GM23338 (cell line): ENCODE measurements around the gene MRPL20. TPM values are rescaled to one million over a fixed set of nuclear protein-coding genes. Genes with fewer than 3 reads are reported as not detected.

Source experiments
- ATAC-seq: fragments of 200-7000 bp; cut with Tn5 transposase; 3 replicates; pipeline ENCODE4 v1.9.1; 2020
- DNase-seq: peaks from one replicate; pipeline ENCODE4 v3.0.0-alpha.2; 2015; ENCODE audit warnings: low spot score
- H2AFZ ChIP-seq: fragments of 200-600 bp; sonication (generic); 2 replicates; pipeline ENCODE4 v1.8.0; 2016; ENCODE audit warnings: antibody characterized with exemption, mild to moderate bottlenecking, moderate library complexity
- H3F3A ChIP-seq: fragments of 200-600 bp; sonication (generic); replicated peaks from 2 replicates; pipeline ENCODE4 v1.8.0; 2017; ENCODE audit warnings: antibody characterized with exemption, mixed run types, low read depth
- H3K27ac ChIP-seq: fragments of 200-600 bp; sonication (generic); 2 replicates; pipeline ENCODE4 v1.6.1; 2016; ENCODE audit warnings: low read depth
- H3K27me3 ChIP-seq: fragments of 200-600 bp; sonication (generic); 2 replicates; pipeline ENCODE4 v1.8.0; 2016; ENCODE audit warnings: mild to moderate bottlenecking, mixed run types, moderate library complexity; ENCODE audit not compliant: insufficient read depth
- H3K36me3 ChIP-seq: fragments of 200-600 bp; sonication (generic); 2 replicates; pipeline ENCODE4 v1.8.0; 2016; ENCODE audit warnings: mild to moderate bottlenecking; ENCODE audit not compliant: insufficient read depth
- H3K4me1 ChIP-seq: fragments of 200-600 bp; sonication (generic); 2 replicates; pipeline ENCODE4 v1.8.0; 2016; ENCODE audit warnings: mild to moderate bottlenecking, moderate library complexity; ENCODE audit not compliant: insufficient read depth
- H3K4me2 ChIP-seq: fragments of 200-600 bp; sonication (generic); 2 replicates; pipeline ENCODE4 v1.7.1; 2017; ENCODE audit warnings: mixed run types
- H3K4me3 ChIP-seq: fragments of 200-600 bp; sonication (generic); 2 replicates; pipeline ENCODE4 v1.6.1; 2016; ENCODE audit warnings: mixed run types
- H3K79me2 ChIP-seq: fragments of 200-600 bp; sonication (generic); replicated peaks from 2 replicates; pipeline ENCODE4 v1.8.0; 2017; ENCODE audit warnings: mild to moderate bottlenecking; ENCODE audit not compliant: insufficient read depth
- H3K9me2 ChIP-seq: fragments of 200-600 bp; sonication (generic); 2 replicates; pipeline ENCODE4 v1.8.0; 2017; ENCODE audit not compliant: insufficient read depth
- H4K20me1 ChIP-seq: fragments of 200-600 bp; sonication (generic); replicated peaks from 2 replicates; pipeline ENCODE4 v1.8.0; 2017; ENCODE audit warnings: mild to moderate bottlenecking; ENCODE audit not compliant: insufficient read depth
- H3K27ac Mint-ChIP-seq: 2 replicates; pipeline ENCODE4 v1.8.0; 2020; ENCODE audit warnings: inconsistent platforms, mild to moderate bottlenecking, moderate library complexity, mixed read lengths
- H3K27me3 Mint-ChIP-seq: 3 replicates; pipeline ENCODE4 v1.8.0; 2022; ENCODE audit warnings: low read depth, mild to moderate bottlenecking, moderate library complexity, mixed read lengths, inconsistent platforms; ENCODE audit not compliant: insufficient read depth, poor library complexity
- H3K36me3 Mint-ChIP-seq: 3 replicates; pipeline ENCODE4 v1.8.0; 2021; ENCODE audit warnings: low read depth, mild to moderate bottlenecking, inconsistent platforms, moderate library complexity, mixed read lengths
- H3K4me1 Mint-ChIP-seq: 3 replicates; pipeline ENCODE4 v1.8.0; 2020; ENCODE audit warnings: mild to moderate bottlenecking, inconsistent platforms, mixed read lengths
- H3K4me3 Mint-ChIP-seq: 3 replicates; pipeline ENCODE4 v1.8.0; 2021; ENCODE audit warnings: moderate library complexity, mild to moderate bottlenecking, inconsistent platforms, mixed read lengths
- H3K9me3 Mint-ChIP-seq: 3 replicates; pipeline ENCODE4 v1.8.0; 2020; ENCODE audit warnings: moderate library complexity, mild to moderate bottlenecking, inconsistent platforms, mixed read lengths
- CREB1 ChIP-seq: fragments of 250-450 bp; sonication (Bioruptor Pico); IDR thresholded peaks from 2 replicates; pipeline ENCODE4 v1.5.0; 2020; ENCODE audit warnings: low read depth, mild to moderate bottlenecking, moderate library complexity
- EZH2 ChIP-seq: fragments of 200-600 bp; sonication (generic); IDR thresholded peaks from one replicate; pipeline ENCODE4 v1.8.0; 2017; ENCODE audit warnings: antibody characterized with exemption, mild to moderate bottlenecking, low read depth; ENCODE audit not compliant: unreplicated experiment
- EZH2phosphoT487 ChIP-seq: fragments of 200-600 bp; sonication (generic); IDR thresholded peaks from one replicate; pipeline ENCODE4 v1.8.1; 2018; ENCODE audit warnings: antibody characterized with exemption; ENCODE audit not compliant: unreplicated experiment
- JUNB ChIP-seq: IDR thresholded peaks from one replicate; pipeline ENCODE4 v1.6.1; 2016; ENCODE audit warnings: antibody characterized with exemption; ENCODE audit not compliant: unreplicated experiment
- STAT1 ChIP-seq: IDR thresholded peaks from one replicate; pipeline ENCODE4 v1.6.1; 2016; ENCODE audit warnings: antibody characterized with exemption; ENCODE audit not compliant: unreplicated experiment
- ZNF114 ChIP-seq: fragments of 250-450 bp; sonication (Bioruptor Pico); IDR thresholded peaks from 2 replicates; pipeline ENCODE4 v1.5.0; 2020; ENCODE audit warnings: mild to moderate bottlenecking, moderate library complexity
- polyA plus RNA-seq: library from polyadenylated mRNA; unstranded; fragments of >200 nt; fragmentation: Nextera tagmentation; extraction: Ambion mirVana; gene quantifications from 2 replicates; pipeline ENCODE4 v1.2.1, GENCODE V29; 2016
- total RNA-seq: library from RNA; depleted of rRNA; stranded (reverse); fragments of >200 nt; shearing (Covaris generic); gene quantifications from 2 replicates; pipeline ENCODE4 v1.2.3, GENCODE V29; 2014
- TF ChIP-seq, protein P1 (sequence below), 2 experiments: fragments of 200-600 bp in 1 of 2; sonication (generic) in 1 of 2; conservative IDR thresholded peaks; 2 replicates each; pipeline versions ENCODE4 v1.5.1 to v1.6.1; 2016 to 2017; ENCODE audit warnings: antibody characterized with exemption in 2 of 2, low read depth in 2 of 2, mild to moderate bottlenecking in 2 of 2, moderate library complexity in 1 of 2
- TF ChIP-seq, protein P2 (sequence below): IDR thresholded peaks from one replicate; pipeline ENCODE4 v1.6.1; 2018; ENCODE audit warnings: antibody characterized with exemption; ENCODE audit not compliant: unreplicated experiment
- TF ChIP-seq, protein P3 (sequence below): fragments of 250-450 bp; sonication (Bioruptor Pico); IDR thresholded peaks from 2 replicates; pipeline ENCODE4 v1.5.0; 2020; ENCODE audit warnings: mild to moderate bottlenecking, moderate library complexity

MRPL20 gene
- total and polyA plus RNA-seq, 2 experiments from 2014 or later: 173 to 319 TPM

DNA sequence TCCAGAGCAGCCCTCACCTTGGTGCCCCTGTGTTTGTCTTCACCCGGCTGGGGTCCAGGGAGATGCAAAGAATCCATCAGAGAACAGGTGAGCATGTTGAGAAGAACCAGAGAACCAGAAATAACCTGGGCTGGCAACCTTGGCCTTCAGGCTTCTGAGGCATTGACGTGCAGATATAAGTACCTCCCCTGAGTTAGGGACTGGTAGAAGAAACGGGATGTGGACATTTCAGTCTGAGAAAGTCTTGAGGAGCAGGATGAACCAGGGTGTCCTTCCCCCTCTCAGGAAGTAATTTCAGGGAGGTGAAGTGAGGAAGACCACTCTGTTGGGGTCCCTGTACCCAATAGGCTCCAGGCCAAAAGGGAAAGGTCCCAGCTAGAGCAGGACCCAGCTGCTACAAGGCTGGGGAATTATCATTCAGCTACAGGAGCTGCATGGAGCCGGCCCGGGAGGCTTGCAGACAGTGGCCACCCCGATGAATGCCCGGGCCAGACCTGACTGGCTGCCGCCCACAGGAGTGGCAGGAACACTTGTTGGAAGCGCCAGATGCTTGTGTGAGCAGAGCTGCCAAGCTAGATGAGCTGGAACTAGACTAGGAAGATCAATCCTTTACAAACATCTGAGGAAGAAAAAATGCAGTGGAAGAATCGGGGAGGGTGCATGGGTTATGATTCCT is 30.4 kb downstream of the MRPL20 start (continued):
- TF ChIP-seq, protein P1, sequence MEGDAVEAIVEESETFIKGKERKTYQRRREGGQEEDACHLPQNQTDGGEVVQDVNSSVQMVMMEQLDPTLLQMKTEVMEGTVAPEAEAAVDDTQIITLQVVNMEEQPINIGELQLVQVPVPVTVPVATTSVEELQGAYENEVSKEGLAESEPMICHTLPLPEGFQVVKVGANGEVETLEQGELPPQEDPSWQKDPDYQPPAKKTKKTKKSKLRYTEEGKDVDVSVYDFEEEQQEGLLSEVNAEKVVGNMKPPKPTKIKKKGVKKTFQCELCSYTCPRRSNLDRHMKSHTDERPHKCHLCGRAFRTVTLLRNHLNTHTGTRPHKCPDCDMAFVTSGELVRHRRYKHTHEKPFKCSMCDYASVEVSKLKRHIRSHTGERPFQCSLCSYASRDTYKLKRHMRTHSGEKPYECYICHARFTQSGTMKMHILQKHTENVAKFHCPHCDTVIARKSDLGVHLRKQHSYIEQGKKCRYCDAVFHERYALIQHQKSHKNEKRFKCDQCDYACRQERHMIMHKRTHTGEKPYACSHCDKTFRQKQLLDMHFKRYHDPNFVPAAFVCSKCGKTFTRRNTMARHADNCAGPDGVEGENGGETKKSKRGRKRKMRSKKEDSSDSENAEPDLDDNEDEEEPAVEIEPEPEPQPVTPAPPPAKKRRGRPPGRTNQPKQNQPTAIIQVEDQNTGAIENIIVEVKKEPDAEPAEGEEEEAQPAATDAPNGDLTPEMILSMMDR (conservative IDR thresholded peaks at IDR 0.05; ENCODE audit: low read depth in 2 of 2): no peak
- no peak for TF ChIP-seq ZNF114
- TF ChIP-seq EZH2: no peak
- no peak for TF ChIP-seq STAT1

DNA sequence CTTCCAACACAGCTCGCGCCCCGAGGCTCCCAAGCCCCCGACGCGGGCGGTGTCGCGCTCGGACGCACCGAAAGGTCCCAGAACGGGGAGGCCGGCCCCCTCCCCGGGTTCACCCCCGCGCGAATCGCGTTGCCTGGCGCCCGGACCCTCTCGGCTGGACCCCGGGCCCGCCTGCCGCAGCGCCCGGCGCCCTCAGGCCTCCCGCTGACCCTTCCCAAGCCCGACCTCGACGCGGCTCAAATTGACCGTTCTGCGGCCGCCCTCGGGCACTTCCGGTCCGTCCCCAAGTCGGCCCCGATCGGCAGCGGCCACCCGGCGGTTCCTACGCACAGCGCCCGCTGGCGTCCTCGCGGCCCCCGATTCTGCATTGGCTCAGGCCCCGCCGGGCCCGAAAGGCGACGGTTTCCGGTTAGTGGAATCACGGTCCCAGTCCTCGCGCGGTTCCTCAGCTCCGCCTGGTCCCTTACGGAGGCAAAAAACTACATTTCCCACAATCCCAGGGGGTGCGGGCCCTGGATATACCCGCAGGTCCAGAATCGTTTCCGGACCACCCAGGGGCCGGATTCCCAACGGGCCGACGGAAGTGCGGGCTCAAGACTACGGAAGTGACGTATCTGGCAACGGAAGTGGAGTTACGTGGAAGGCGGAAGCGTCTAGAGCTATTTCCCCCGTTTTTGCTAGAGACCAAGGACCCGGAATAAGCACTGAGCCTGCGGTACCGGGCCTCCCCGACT is 32.0 kb downstream of the MRPL20 start, which contains the start of gene AURKAIP1:
Gene AURKAIP1, minus strand, starts transcription at position 279 of the 734 bp plus-strand sequence. CDS start 451 bp downstream, outside the sequence.
- Histone ChIP-seq H3K9me2 (no peaks in the 10 kb centered on the region), H3K79me2 (peaks cover 21% of the 10 kb centered on the region), H3K36me3 (no peaks in the 10 kb centered on the region), H4K20me1 (peaks cover 12% of the 10 kb centered on the region), H3K4me1 (peaks cover 9% of the 10 kb centered on the region), H3K4me2 (peak within 1 kb of the TSS; percentile 88), H2AFZ (no peak within 1 kb of the TSS), H3K4me3 (peak within 1 kb of the TSS; percentile 96), H3F3A (peaks cover 19% of the 10 kb centered on the region), H3K27me3 (no peaks in the 10 kb centered on the region), H3K27ac (peak within 1 kb of the TSS; percentile 94)
- ATAC-seq: peak; percentile 87
- H3K27me3 Mint-ChIP-seq: peaks cover 5% of the 10 kb centered on the region
- H3K36me3 Mint-ChIP-seq: peaks cover 9% of the 10 kb centered on the region; the same call in 2 of the 3 replicates
- peaks cover 7% of the 10 kb centered on the region for H3K4me1 Mint-ChIP-seq
- peak; percentile 100 for DNase-seq
- H3K4me3 Mint-ChIP-seq: peak within 1 kb of the TSS; percentile 90
- H3K27ac Mint-ChIP-seq: peak within 1 kb of the TSS; percentile 98
- no peaks in the 10 kb centered on the region; the same call in 2 of the 3 replicates for H3K9me3 Mint-ChIP-seq
- TF ChIP-seq JUNB: no peak
- TF ChIP-seq ZNF114: peak; percentile 82; the same call in 1 of the 2 replicates
- peak; percentile 93 for TF ChIP-seq CREB1
- TF ChIP-seq EZH2phosphoT487: no peak
- TF ChIP-seq, protein P2, sequence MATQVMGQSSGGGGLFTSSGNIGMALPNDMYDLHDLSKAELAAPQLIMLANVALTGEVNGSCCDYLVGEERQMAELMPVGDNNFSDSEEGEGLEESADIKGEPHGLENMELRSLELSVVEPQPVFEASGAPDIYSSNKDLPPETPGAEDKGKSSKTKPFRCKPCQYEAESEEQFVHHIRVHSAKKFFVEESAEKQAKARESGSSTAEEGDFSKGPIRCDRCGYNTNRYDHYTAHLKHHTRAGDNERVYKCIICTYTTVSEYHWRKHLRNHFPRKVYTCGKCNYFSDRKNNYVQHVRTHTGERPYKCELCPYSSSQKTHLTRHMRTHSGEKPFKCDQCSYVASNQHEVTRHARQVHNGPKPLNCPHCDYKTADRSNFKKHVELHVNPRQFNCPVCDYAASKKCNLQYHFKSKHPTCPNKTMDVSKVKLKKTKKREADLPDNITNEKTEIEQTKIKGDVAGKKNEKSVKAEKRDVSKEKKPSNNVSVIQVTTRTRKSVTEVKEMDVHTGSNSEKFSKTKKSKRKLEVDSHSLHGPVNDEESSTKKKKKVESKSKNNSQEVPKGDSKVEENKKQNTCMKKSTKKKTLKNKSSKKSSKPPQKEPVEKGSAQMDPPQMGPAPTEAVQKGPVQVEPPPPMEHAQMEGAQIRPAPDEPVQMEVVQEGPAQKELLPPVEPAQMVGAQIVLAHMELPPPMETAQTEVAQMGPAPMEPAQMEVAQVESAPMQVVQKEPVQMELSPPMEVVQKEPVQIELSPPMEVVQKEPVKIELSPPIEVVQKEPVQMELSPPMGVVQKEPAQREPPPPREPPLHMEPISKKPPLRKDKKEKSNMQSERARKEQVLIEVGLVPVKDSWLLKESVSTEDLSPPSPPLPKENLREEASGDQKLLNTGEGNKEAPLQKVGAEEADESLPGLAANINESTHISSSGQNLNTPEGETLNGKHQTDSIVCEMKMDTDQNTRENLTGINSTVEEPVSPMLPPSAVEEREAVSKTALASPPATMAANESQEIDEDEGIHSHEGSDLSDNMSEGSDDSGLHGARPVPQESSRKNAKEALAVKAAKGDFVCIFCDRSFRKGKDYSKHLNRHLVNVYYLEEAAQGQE: no peak
- no peak for TF ChIP-seq EZH2
- peak; percentile 52 for TF ChIP-seq STAT1
- TF ChIP-seq, protein P3, sequence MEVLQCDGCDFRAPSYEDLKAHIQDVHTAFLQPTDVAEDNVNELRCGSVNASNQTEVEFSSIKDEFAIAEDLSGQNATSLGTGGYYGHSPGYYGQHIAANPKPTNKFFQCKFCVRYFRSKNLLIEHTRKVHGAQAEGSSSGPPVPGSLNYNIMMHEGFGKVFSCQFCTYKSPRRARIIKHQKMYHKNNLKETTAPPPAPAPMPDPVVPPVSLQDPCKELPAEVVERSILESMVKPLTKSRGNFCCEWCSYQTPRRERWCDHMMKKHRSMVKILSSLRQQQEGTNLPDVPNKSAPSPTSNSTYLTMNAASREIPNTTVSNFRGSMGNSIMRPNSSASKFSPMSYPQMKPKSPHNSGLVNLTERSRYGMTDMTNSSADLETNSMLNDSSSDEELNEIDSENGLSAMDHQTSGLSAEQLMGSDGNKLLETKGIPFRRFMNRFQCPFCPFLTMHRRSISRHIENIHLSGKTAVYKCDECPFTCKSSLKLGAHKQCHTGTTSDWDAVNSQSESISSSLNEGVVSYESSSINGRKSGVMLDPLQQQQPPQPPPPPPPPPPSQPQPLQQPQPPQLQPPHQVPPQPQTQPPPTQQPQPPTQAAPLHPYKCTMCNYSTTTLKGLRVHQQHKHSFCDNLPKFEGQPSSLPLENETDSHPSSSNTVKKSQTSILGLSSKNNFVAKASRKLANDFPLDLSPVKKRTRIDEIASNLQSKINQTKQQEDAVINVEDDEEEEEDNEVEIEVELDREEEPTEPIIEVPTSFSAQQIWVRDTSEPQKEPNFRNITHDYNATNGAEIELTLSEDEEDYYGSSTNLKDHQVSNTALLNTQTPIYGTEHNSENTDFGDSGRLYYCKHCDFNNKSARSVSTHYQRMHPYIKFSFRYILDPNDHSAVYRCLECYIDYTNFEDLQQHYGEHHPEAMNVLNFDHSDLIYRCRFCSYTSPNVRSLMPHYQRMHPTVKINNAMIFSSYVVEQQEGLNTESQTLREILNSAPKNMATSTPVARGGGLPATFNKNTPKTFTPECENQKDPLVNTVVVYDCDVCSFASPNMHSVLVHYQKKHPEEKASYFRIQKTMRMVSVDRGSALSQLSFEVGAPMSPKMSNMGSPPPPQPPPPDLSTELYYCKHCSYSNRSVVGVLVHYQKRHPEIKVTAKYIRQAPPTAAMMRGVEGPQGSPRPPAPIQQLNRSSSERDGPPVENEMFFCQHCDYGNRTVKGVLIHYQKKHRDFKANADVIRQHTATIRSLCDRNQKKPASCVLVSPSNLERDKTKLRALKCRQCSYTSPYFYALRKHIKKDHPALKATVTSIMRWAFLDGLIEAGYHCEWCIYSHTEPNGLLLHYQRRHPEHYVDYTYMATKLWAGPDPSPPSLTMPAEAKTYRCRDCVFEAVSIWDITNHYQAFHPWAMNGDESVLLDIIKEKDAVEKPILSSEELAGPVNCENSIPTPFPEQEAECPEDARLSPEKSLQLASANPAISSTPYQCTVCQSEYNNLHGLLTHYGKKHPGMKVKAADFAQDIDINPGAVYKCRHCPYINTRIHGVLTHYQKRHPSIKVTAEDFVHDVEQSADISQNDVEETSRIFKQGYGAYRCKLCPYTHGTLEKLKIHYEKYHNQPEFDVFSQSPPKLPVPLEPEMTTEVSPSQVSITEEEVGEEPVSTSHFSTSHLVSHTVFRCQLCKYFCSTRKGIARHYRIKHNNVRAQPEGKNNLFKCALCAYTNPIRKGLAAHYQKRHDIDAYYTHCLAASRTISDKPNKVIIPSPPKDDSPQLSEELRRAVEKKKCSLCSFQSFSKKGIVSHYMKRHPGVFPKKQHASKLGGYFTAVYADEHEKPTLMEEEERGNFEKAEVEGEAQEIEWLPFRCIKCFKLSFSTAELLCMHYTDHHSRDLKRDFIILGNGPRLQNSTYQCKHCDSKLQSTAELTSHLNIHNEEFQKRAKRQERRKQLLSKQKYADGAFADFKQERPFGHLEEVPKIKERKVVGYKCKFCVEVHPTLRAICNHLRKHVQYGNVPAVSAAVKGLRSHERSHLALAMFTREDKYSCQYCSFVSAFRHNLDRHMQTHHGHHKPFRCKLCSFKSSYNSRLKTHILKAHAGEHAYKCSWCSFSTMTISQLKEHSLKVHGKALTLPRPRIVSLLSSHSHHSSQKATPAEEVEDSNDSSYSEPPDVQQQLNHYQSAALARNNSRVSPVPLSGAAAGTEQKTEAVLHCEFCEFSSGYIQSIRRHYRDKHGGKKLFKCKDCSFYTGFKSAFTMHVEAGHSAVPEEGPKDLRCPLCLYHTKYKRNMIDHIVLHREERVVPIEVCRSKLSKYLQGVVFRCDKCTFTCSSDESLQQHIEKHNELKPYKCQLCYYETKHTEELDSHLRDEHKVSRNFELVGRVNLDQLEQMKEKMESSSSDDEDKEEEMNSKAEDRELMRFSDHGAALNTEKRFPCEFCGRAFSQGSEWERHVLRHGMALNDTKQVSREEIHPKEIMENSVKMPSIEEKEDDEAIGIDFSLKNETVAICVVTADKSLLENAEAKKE (CRISPR knock-in tag): no peak
